A549 (cell line): Measurements from ENCODE around the gene YAE1. TPM values are rescaled to one million over a fixed set of nuclear protein-coding genes. Genes with fewer than 3 reads are reported as not detected.

ENCODE experiments used
- ATAC-seq, 2 experiments: fragments of 200-7000 bp in 1 of 2; fragments of >200 bp in 1 of 2; cut with Nextera tagmentation in 1 of 2; cut with Tn5 transposase in 1 of 2; 3 replicates each; pipeline versions ENCODE4 v1.8.0 to v1.9.1; 2018 to 2020; ENCODE audit warnings: mild to moderate bottlenecking in 1 of 2, moderate library complexity in 1 of 2
- CTCF ChIA-PET: fragments of 300-600 bp; sonication (Branson Sonifier 250); formaldehyde crosslinking; extraction: SDS; loops from one replicate; lab custom pipeline; 2021; ENCODE audit warnings: antibody characterized with exemption, inconsistent platforms; lab: Yijun Ruan, JAX
- POLR2A ChIA-PET: fragments of 350-600 bp; formaldehyde crosslinking; extraction: SDS; loops from one replicate; lab custom pipeline; 2021; ENCODE audit warnings: antibody characterized with exemption, inconsistent platforms; lab: Yijun Ruan, JAX
- DNase-seq, 2 experiments: peaks; one replicate each; pipeline versions ENCODE4 v3.0.0 to v3.0.0-alpha.2; 2011 to 2016; ENCODE audit warnings: low read depth in 1 of 2, low spot score in 1 of 2
- FAIRE-seq: peaks from 2 replicates; lab custom pipeline; 2011; peaks lifted over from hg19 to GRCh38; lab: Jason Lieb, UNC
- H3K27ac ChIP-seq, 2 experiments: fragments of >200 bp; sonication (Bioruptor Twin); formaldehyde crosslinking; 3 replicates each; pipeline ENCODE4 v1.5.1; 2016 to 2017
- H3K4me1 ChIP-seq: fragments of >200 bp; sonication (Bioruptor Twin); formaldehyde crosslinking; 3 replicates; pipeline ENCODE4 v1.6.1; 2016
- H3K4me2 ChIP-seq: fragments of >200 bp; sonication (Bioruptor Twin); formaldehyde crosslinking; 3 replicates; pipeline ENCODE4 v1.6.1; 2016
- H3K4me3 ChIP-seq: fragments of >200 bp; sonication (Bioruptor Twin); formaldehyde crosslinking; 3 replicates; pipeline ENCODE4 v1.5.1; 2016
- H3K9me3 ChIP-seq: fragments of >200 bp; sonication (Bioruptor Twin); formaldehyde crosslinking; 3 replicates; pipeline ENCODE4 v1.6.1; 2016
- BHLHE40 ChIP-seq: IDR thresholded peaks from 2 replicates; pipeline ENCODE4 v1.6.1; 2012; ENCODE audit warnings: low read depth, low read length, inconsistent platforms
- CHD4 ChIP-seq: fragments of 200-600 bp; sonication (generic); IDR thresholded peaks from 2 replicates; pipeline ENCODE4 v1.6.1; 2016; ENCODE audit warnings: antibody characterized with exemption, mild to moderate bottlenecking, borderline replicate concordance
- EHMT2 ChIP-seq: fragments of 200-600 bp; sonication (generic); IDR thresholded peaks from 2 replicates; pipeline ENCODE4 v1.6.1; 2016; ENCODE audit warnings: antibody characterized with exemption, low read depth, mild to moderate bottlenecking, moderate library complexity
- EP300 ChIP-seq, 2 experiments: fragments of >200 bp; sonication (Bioruptor Twin); formaldehyde crosslinking; IDR thresholded peaks; 2 replicates in 1 of 2; 3 replicates in 1 of 2; pipeline ENCODE4 v1.6.1; 2016 to 2017
- FOSL2 ChIP-seq, 2 experiments: fragments of 450-650 bp in 1 of 2; fragments of >200 bp in 1 of 2; sonication (Bioruptor Twin) in 1 of 2; formaldehyde crosslinking; IDR thresholded peaks; 2 replicates each; pipeline versions ENCODE4 v1.5.0 to v1.6.1; 2016 to 2020; ENCODE audit warnings: mild to moderate bottlenecking in 1 of 2, moderate library complexity in 1 of 2
- FOXS1 ChIP-seq: fragments of 250-450 bp; sonication (Bioruptor Pico); IDR thresholded peaks from 2 replicates; pipeline ENCODE4 v1.5.0; 2020; ENCODE audit warnings: mild to moderate bottlenecking, moderate library complexity
- GATA3 ChIP-seq: IDR thresholded peaks from 2 replicates; pipeline ENCODE4 v1.6.1; 2012; ENCODE audit warnings: borderline replicate concordance
- HMGXB4 ChIP-seq: fragments of 250-450 bp; sonication (Bioruptor Pico); IDR thresholded peaks from 2 replicates; pipeline ENCODE4 v1.5.0; 2021; ENCODE audit warnings: mild to moderate bottlenecking, moderate library complexity, borderline replicate concordance
- HOXA7 ChIP-seq: fragments of 250-450 bp; sonication (Bioruptor Pico); IDR thresholded peaks from 2 replicates; pipeline ENCODE4 v1.5.0; 2020; ENCODE audit warnings: mild to moderate bottlenecking, moderate library complexity
- HOXB13 ChIP-seq: fragments of 250-450 bp; sonication (Bioruptor Pico); IDR thresholded peaks from 2 replicates; pipeline ENCODE4 v1.5.0; 2020; ENCODE audit warnings: low read depth, mild to moderate bottlenecking, moderate library complexity
- JUN ChIP-seq, 2 experiments: fragments of >200 bp; sonication (Bioruptor Twin); formaldehyde crosslinking; IDR thresholded peaks; 2 replicates in 1 of 2; 3 replicates in 1 of 2; pipeline ENCODE4 v1.6.1; 2016 to 2017
- JUNB ChIP-seq: fragments of >200 bp; sonication (Bioruptor Twin); formaldehyde crosslinking; IDR thresholded peaks from 2 replicates; pipeline ENCODE4 v1.6.1; 2016
- KDM1A ChIP-seq: fragments of 200-600 bp; sonication (generic); IDR thresholded peaks from 2 replicates; pipeline ENCODE4 v1.6.1; 2016; ENCODE audit warnings: low read depth, mild to moderate bottlenecking
- KDM5A ChIP-seq: fragments of 200-600 bp; sonication (generic); IDR thresholded peaks from 2 replicates; pipeline ENCODE4 v1.6.1; 2016; ENCODE audit warnings: antibody characterized with exemption, mild to moderate bottlenecking
- MYC ChIP-seq: IDR thresholded peaks from 2 replicates; pipeline ENCODE4 v1.6.1; 2012; ENCODE audit warnings: mild to moderate bottlenecking, inconsistent platforms, low read length, improper control_type of control experiment, borderline replicate concordance
- RAD21 ChIP-seq, 2 experiments: fragments of >200 bp in 1 of 2; sonication (Bioruptor Twin) in 1 of 2; formaldehyde crosslinking in 1 of 2; IDR thresholded peaks in 1 of 2; conservative IDR thresholded peaks in 1 of 2; 2 replicates in 1 of 2; 3 replicates in 1 of 2; pipeline ENCODE4 v1.6.1; 2012 to 2018; ENCODE audit warnings: inconsistent platforms in 1 of 2
- REST ChIP-seq: fragments of 200-600 bp; sonication (generic); IDR thresholded peaks from 2 replicates; pipeline ENCODE4 v1.6.1; 2016; ENCODE audit warnings: antibody characterized with exemption, mild to moderate bottlenecking, moderate library complexity
- RFX5 ChIP-seq: fragments of 450-650 bp; IDR thresholded peaks from 2 replicates; pipeline ENCODE4 v1.7.1; 2014; ENCODE audit warnings: antibody characterized with exemption, mild to moderate bottlenecking, moderate library complexity
- SMC3 ChIP-seq: fragments of >200 bp; sonication (Bioruptor Twin); formaldehyde crosslinking; IDR thresholded peaks from 3 replicates; pipeline ENCODE4 v1.6.1; 2018; ENCODE audit warnings: inconsistent platforms
- TFCP2L1 ChIP-seq: fragments of 250-450 bp; sonication (Bioruptor Pico); IDR thresholded peaks from 2 replicates; pipeline ENCODE4 v1.5.0; 2021; ENCODE audit warnings: mild to moderate bottlenecking
- WGBS: methylation state at CpG from one replicate; pipeline ENCODE4 v1.1.6; 2017; ENCODE audit errors: missing lambda C conversion rate; 5-methylcytosine and 5-hydroxymethylcytosine counted together
- polyA plus RNA-seq, 4 experiments: library from polyadenylated mRNA; depleted of rRNA in 3 of 4; stranded (reverse); fragments of >200 nt; fragmentation: RNase III in 1 of 4; extraction: RNeasy Plus Mini Kit Qiagen cat#74134 plus additional on column Dnase treatment in 1 of 4; gene quantifications; 2 replicates in 3 of 4; 3 replicates in 1 of 4; pipeline ENCODE4 v1.2.3, GENCODE V29; 2011 to 2017
- TF ChIP-seq, protein P1 (sequence below): IDR thresholded peaks from 2 replicates; pipeline ENCODE4 v1.6.1; 2012

YAE1 gene
- polyA plus RNA-seq, 2 of the 4 experiments (the other 2 are of a cell fraction): 59.1 to 61.2 TPM

GRCh38 chr7:39617005-39617404 is 50.8 kb downstream of the YAE1 start:
- H3K4me1 ChIP-seq: peaks cover 11% of the 10 kb centered on the region
- ChIA-PET POLR2A (no interaction called here), CTCF (interaction anchor here (2.5 kb wide), 1 partner anchor 37 kb away, joined by 6 read pairs; no protein-coding TSS in a partner anchor)
- FAIRE-seq: no peak
- no peak overlapping the region for H3K4me2 ChIP-seq
- DNase-seq: no peak
- TF ChIP-seq EHMT2 (no peak), JUNB (no peak), SMC3 (no peak), HOXA7 (CRISPR knock-in tag) (no peak), FOSL2 (IDR thresholded peaks at IDR 0.05) (no peak), FOSL2 (CRISPR knock-in tag; IDR thresholded peaks at IDR 0.05) (no peak), HMGXB4 (CRISPR knock-in tag) (no peak), CHD4 (no peak), RAD21 (conservative IDR thresholded peaks at IDR 0.05 in 1 of 2, IDR thresholded peaks at IDR 0.05 in 1 of 2) (no peak)
- no peaks in the 10 kb centered on the region for H3K9me3 ChIP-seq
- no peak for ATAC-seq
- no peak overlapping the region for H3K27ac ChIP-seq
- no peak overlapping the region for H3K4me3 ChIP-seq

GRCh38 chr7:39618868-39619267 is 52.7 kb downstream of the YAE1 start:
- ChIA-PET CTCF (no interaction called here), POLR2A (no interaction called here)
- no peak overlapping the region for H3K27ac ChIP-seq
- ATAC-seq (no peak), FAIRE-seq (no peak), DNase-seq (no peak)
- no peak overlapping the region for H3K4me3 ChIP-seq
- H3K4me1 ChIP-seq: peaks cover 15% of the 10 kb centered on the region
- H3K9me3 ChIP-seq: no peaks in the 10 kb centered on the region
- no peak overlapping the region for H3K4me2 ChIP-seq
- WGBS: 82% methylated on average over 4 of the region's 4 CpGs
- TF ChIP-seq MYC: no peak
- no peak for TF ChIP-seq KDM5A
- no peak for TF ChIP-seq RAD21 (conservative IDR thresholded peaks at IDR 0.05 in 1 of 2, IDR thresholded peaks at IDR 0.05 in 1 of 2)
- no peak for TF ChIP-seq EP300 (IDR thresholded peaks at IDR 0.05)
- TF ChIP-seq, protein P1, sequence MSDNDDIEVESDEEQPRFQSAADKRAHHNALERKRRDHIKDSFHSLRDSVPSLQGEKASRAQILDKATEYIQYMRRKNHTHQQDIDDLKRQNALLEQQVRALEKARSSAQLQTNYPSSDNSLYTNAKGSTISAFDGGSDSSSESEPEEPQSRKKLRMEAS: no peak
- TF ChIP-seq REST: no peak
- TF ChIP-seq BHLHE40: no peak
- TF ChIP-seq GATA3: no peak
- no peak for TF ChIP-seq HOXA7 (CRISPR knock-in tag)
- TF ChIP-seq TFCP2L1 (CRISPR knock-in tag): no peak
- no peak for TF ChIP-seq HOXB13 (CRISPR knock-in tag)
- TF ChIP-seq JUN (IDR thresholded peaks at IDR 0.05): no peak
- no peak for TF ChIP-seq HMGXB4 (CRISPR knock-in tag)
- no peak for TF ChIP-seq RFX5
- TF ChIP-seq CHD4: no peak
- no peak for TF ChIP-seq FOXS1 (CRISPR knock-in tag)
- no peak for TF ChIP-seq KDM1A
